GM23248 (cell line): Measurements from ENCODE around the gene ACAT2.

Experiments used
- EZH2 ChIP-seq: fragments of 200-600 bp; sonication (generic); IDR thresholded peaks from 2 replicates; pipeline ENCODE4 v1.6.1; 2018; ENCODE audit warnings: antibody characterized with exemption, mild to moderate bottlenecking; ENCODE audit not compliant: insufficient read depth, poor library complexity, severe bottlenecking
- EZH2phosphoT487 ChIP-seq: fragments of 200-600 bp; sonication (generic); IDR thresholded peaks from 2 replicates; pipeline ENCODE4 v1.6.1; 2018; ENCODE audit warnings: antibody characterized with exemption, moderate library complexity, mild to moderate bottlenecking, low read depth; ENCODE audit not compliant: insufficient read depth

GRCh38 chr6:159806021-159806458, 44.2 kb downstream of the ACAT2 start:
- TF ChIP-seq EZH2 (no peak), EZH2phosphoT487 (no peak)
